K562 (cell line): ENCODE data around the gene GABRR2. TPM values are rescaled to one million over a fixed set of nuclear protein-coding genes. Genes with fewer than 3 reads are reported as not detected.

Experiments
- ARID2 ChIP-seq: fragments of 450-650 bp; IDR thresholded peaks from 2 replicates; pipeline ENCODE4 v1.6.1; 2017; ENCODE audit warnings: antibody characterized with exemption, mild to moderate bottlenecking
- CBFA2T2 ChIP-seq: fragments of 450-650 bp; conservative IDR thresholded peaks from 2 replicates; pipeline ENCODE4 v1.6.1; 2017; ENCODE audit warnings: mild to moderate bottlenecking
- EHMT2 ChIP-seq: fragments of 450-650 bp; IDR thresholded peaks from 2 replicates; pipeline ENCODE4 v1.6.1; 2018; ENCODE audit warnings: antibody characterized with exemption
- ESRRB ChIP-seq: fragments of 250-450 bp; sonication (Bioruptor Pico); IDR thresholded peaks from 2 replicates; pipeline ENCODE4 v1.5.0; 2020; ENCODE audit warnings: mild to moderate bottlenecking, moderate library complexity, borderline replicate concordance
- HDAC6 ChIP-seq: IDR thresholded peaks from 2 replicates; pipeline ENCODE4 v1.6.1; 2012; ENCODE audit warnings: low read depth, mild to moderate bottlenecking, control low read depth, inconsistent platforms, low read length, moderate library complexity
- KLF16 ChIP-seq: IDR thresholded peaks from 2 replicates; pipeline ENCODE4 v1.6.1; 2016; ENCODE audit warnings: antibody characterized with exemption
- NR2C1 ChIP-seq, 2 experiments: fragments of 450-650 bp; IDR thresholded peaks; 2 replicates each; pipeline ENCODE4 v1.6.1; 2017; ENCODE audit warnings: mild to moderate bottlenecking in 2 of 2, antibody characterized with exemption in 1 of 2, inconsistent platforms in 1 of 2, missing compliant biosample characterization in 1 of 2, missing genetic modification characterization in 1 of 2
- PCBP1 ChIP-seq: fragments of 200-400 bp; formaldehyde crosslinking; IDR thresholded peaks from 2 replicates; pipeline ENCODE4 v1.6.1; 2018; ENCODE audit warnings: mild to moderate bottlenecking, low read depth, low read length; ENCODE audit not compliant: poor library complexity, severe bottlenecking
- RAD51 ChIP-seq: fragments of 450-650 bp; IDR thresholded peaks from 2 replicates; pipeline ENCODE4 v1.7.1; 2016; ENCODE audit warnings: low read depth, mild to moderate bottlenecking, borderline replicate concordance
- SMAD1 ChIP-seq: fragments of 150-350 bp; IDR thresholded peaks from 2 replicates; pipeline ENCODE4 v1.6.1; 2014; ENCODE audit warnings: low read length, low read depth; ENCODE audit not compliant: partially characterized antibody
- TFAP4 ChIP-seq: sonication (generic); formaldehyde crosslinking; IDR thresholded peaks from 2 replicates; pipeline ENCODE4 v1.8.0; 2022; ENCODE audit warnings: missing genetic modification reagents, mild to moderate bottlenecking, moderate library complexity, borderline replicate concordance
- TOE1 ChIP-seq, 2 experiments: fragments of 450-650 bp in 1 of 2; sonication (generic) in 1 of 2; formaldehyde crosslinking in 1 of 2; IDR thresholded peaks; 2 replicates each; pipeline versions ENCODE4 v1.7.1 to v1.8.0; 2016 to 2022; ENCODE audit warnings: borderline replicate concordance in 2 of 2, mild to moderate bottlenecking in 2 of 2, antibody characterized with exemption in 1 of 2, inconsistent platforms in 1 of 2, low read depth in 1 of 2, missing genetic modification reagents in 1 of 2, moderate library complexity in 1 of 2
- TSHZ1 ChIP-seq: fragments of 250-450 bp; sonication (Bioruptor Pico); IDR thresholded peaks from 2 replicates; pipeline ENCODE4 v1.4.0; 2020; ENCODE audit warnings: mild to moderate bottlenecking, moderate library complexity
- ZBTB11 ChIP-seq, 3 experiments: fragments of 200-800 bp in 1 of 3; fragments of 250-450 bp in 1 of 3; fragments of 450-650 bp in 1 of 3; sonication (Bioruptor Pico) in 1 of 3; sonication (Bioruptor generic) in 1 of 3; formaldehyde crosslinking in 1 of 3; IDR thresholded peaks; 2 replicates each; pipeline versions ENCODE4 v1.6.1 to v1.8.0; 2016 to 2022; ENCODE audit warnings: mild to moderate bottlenecking in 2 of 3, missing genetic modification characterization in 2 of 3, missing compliant biosample characterization in 1 of 3, moderate library complexity in 1 of 3
- ZNF583 ChIP-seq: fragments of 250-450 bp; sonication (Bioruptor Pico); IDR thresholded peaks from 2 replicates; pipeline ENCODE4 v1.4.0; 2020
- ZNF740 ChIP-seq, 3 experiments: fragments of 200-800 bp in 1 of 3; sonication (Bioruptor generic) in 1 of 3; sonication (generic) in 1 of 3; formaldehyde crosslinking in 1 of 3; IDR thresholded peaks; 2 replicates each; pipeline versions ENCODE4 v1.6.1 to v1.8.0; 2016 to 2022; ENCODE audit warnings: mild to moderate bottlenecking in 2 of 3, missing compliant biosample characterization in 2 of 3, missing genetic modification characterization in 2 of 3, missing genetic modification reagents in 1 of 3
- polyA plus RNA-seq, 8 experiments: library from polyadenylated mRNA; depleted of rRNA in 4 of 8; stranded (reverse) in 5 of 8; unstranded in 3 of 8; fragments of >200 nt; fragmentation: Nextera tagmentation in 2 of 8; fragmentation: Illumina TruSeq in 1 of 8; extraction: Ambion mirVana in 2 of 8; extraction: Trizol in 1 of 8; gene quantifications; 2 replicates each; pipeline versions ENCODE4 v1.2.1 to v1.2.3, GENCODE V29; 2011 to 2014; ENCODE audit warnings: inconsistent platforms in 1 of 8, missing spikeins in 1 of 8
- total RNA-seq, 7 experiments: library from RNA; depleted of rRNA in 6 of 7; stranded (reverse); fragments of >200 nt in 6 of 7; fragmentation: Illumina TruSeq in 2 of 7; extraction: Trizol in 2 of 7; gene quantifications; 2 replicates each; pipeline versions ENCODE4 v1.2.1 to v1.2.3, GENCODE V29; 2011 to 2021; ENCODE audit warnings: low replicate concordance in 1 of 7

The GABRR2 gene
- total and polyA plus RNA-seq, 9 of the 15 experiments (the other 6 are each of a cell fraction or from before 2014, with no cell fraction given): 0.09 to 0.13 (median 0.10) TPM; not detected in 6

- TF ChIP-seq CBFA2T2 (peak; percentile 35; the same call in 1 of the 2 replicates), ZBTB11 (CRISPR knock-in tag; IDR thresholded peaks at IDR 0.05) (no peak), NR2C1 (IDR thresholded peaks at IDR 0.05) (no peak), NR2C1 (tag; IDR thresholded peaks at IDR 0.05) (no peak), TOE1 (IDR thresholded peaks at IDR 0.05; ENCODE audit: borderline replicate concordance) (peak; percentile 76; the same call in 1 of the 2 replicates), TOE1 (CRISPR knock-in tag; IDR thresholded peaks at IDR 0.05; ENCODE audit: borderline replicate concordance, low read depth) (no peak), ZNF740 (CRISPR knock-in tag; IDR thresholded peaks at IDR 0.05) (no peak), ZNF740 (tag; IDR thresholded peaks at IDR 0.05) (no peak), RAD51 (peak; percentile 62), SMAD1 (no peak), ARID2 (no peak), KLF16 (no peak), EHMT2 (no peak), TSHZ1 (CRISPR knock-in tag) (no peak), ESRRB (CRISPR knock-in tag) (no peak), ZNF583 (CRISPR knock-in tag) (no peak), PCBP1 (no peak), HDAC6 (no peak), TFAP4 (CRISPR knock-in tag) (no peak)
These were observed 6.3 kb downstream of the GABRR2 start (continued) for GRCh38 chr6:89308525-89309395.
